Measurements from ENCODE around the gene GPR158.
"Not testable (repeated sequence)": the region's sequence is repeated elsewhere in the genome, so short reads cannot be mapped to it uniquely, and the experiment has no call there.

The GPR158 gene

GRCh38 chr10:25306386-25306785, 131.6 kb downstream of the GPR158 start:
- Histone ChIP-seq H3K4me2 (ENCODE audit: low read length) (no peak overlapping the region), H3K4ac (ENCODE audit: low read depth, low read length) (no peak overlapping the region), H2AFZ (ENCODE audit: insufficient read depth, low read length, poor library complexity) (no peak overlapping the region), H3K18ac (ENCODE audit: low read length) (no peak overlapping the region), H2AK5ac (ENCODE audit: low read length) (no peak overlapping the region), H2BK120ac (ENCODE audit: insufficient read depth, low read length, poor library complexity) (no peak overlapping the region), H3K27me3 (ENCODE audit: insufficient read depth, low read length) (no peaks in the 10 kb centered on the region), H3K4me1 (ENCODE audit: control insufficient read depth in 1 of 2, insufficient read depth in 2 of 2, low read length in 2 of 2) (no peaks in the 10 kb centered on the region), H3K14ac (ENCODE audit: low read length) (no peak overlapping the region), H2BK12ac (ENCODE audit: low read length) (no peak overlapping the region), H3K4me3 (ENCODE audit: low read depth, low read length) (no peak overlapping the region), H3K27ac (ENCODE audit: low read depth, low read length) (no peak overlapping the region), H3K9ac (ENCODE audit: low read length) (no peak overlapping the region), H3K23ac (ENCODE audit: low read length) (no peak overlapping the region), H2BK5ac (ENCODE audit: low read depth, low read length, poor library complexity) (no peak overlapping the region), H3K9me3 (ENCODE audit: insufficient read depth, low read depth, low read length) (no peaks in the 10 kb centered on the region), H3K79me2 (ENCODE audit: control insufficient read depth, insufficient read depth, low read length, poor library complexity) (no peaks in the 10 kb centered on the region), H3K36me3 (ENCODE audit: control insufficient read depth in 1 of 2, insufficient read depth in 2 of 2, low read length in 2 of 2) (no peaks in the 10 kb centered on the region), H4K8ac (ENCODE audit: low read depth, low read length) (no peak overlapping the region), H3K79me1 (ENCODE audit: low read length) (no peaks in the 10 kb centered on the region), H4K91ac (ENCODE audit: low read depth, low read length) (no peak overlapping the region), H4K12ac (ENCODE audit: low read depth, low read length) (no peak overlapping the region)
- WGBS (ENCODE audit: extremely low coverage, insufficient coverage, insufficient read length), result no CpG with 5 or more reads among the region's 1 CpG
- DNase-seq, result no peak

GRCh38 chr10:25308278-25308677, 133.5 kb downstream of the GPR158 start:
- H4K12ac ChIP-seq (ENCODE audit: low read depth, low read length), result no peak overlapping the region
- no peaks in the 10 kb centered on the region for H3K79me1 ChIP-seq (ENCODE audit: low read length)
- H3K18ac ChIP-seq (ENCODE audit: low read length), result no peak overlapping the region
- no peak overlapping the region for H2BK5ac ChIP-seq (ENCODE audit: low read depth, low read length, poor library complexity)
- no peak overlapping the region for H3K9ac ChIP-seq (ENCODE audit: low read length)
- H2BK12ac ChIP-seq (ENCODE audit: low read length), result no peak overlapping the region
- H3K23ac ChIP-seq (ENCODE audit: low read length), result no peak overlapping the region
- no peak overlapping the region for H3K4ac ChIP-seq (ENCODE audit: low read depth, low read length)
- H2AK5ac ChIP-seq (ENCODE audit: low read length), result no peak overlapping the region
- WGBS (ENCODE audit: extremely low coverage, insufficient coverage, insufficient read length), result no CpG with 5 or more reads among the region's 3 CpGs
- H4K91ac ChIP-seq (ENCODE audit: low read depth, low read length), result no peak overlapping the region
- H3K27ac ChIP-seq (ENCODE audit: low read depth, low read length), result no peak overlapping the region
- H3K36me3 ChIP-seq (ENCODE audit: control insufficient read depth in 1 of 2, insufficient read depth in 2 of 2, low read length in 2 of 2), result no peaks in the 10 kb centered on the region
- no peak overlapping the region for H4K8ac ChIP-seq (ENCODE audit: low read depth, low read length)
- no peaks in the 10 kb centered on the region for H3K9me3 ChIP-seq (ENCODE audit: insufficient read depth, low read depth, low read length)
- no peak overlapping the region for H3K4me3 ChIP-seq (ENCODE audit: low read depth, low read length)
- DNase-seq, result no peak
- no peaks in the 10 kb centered on the region for H3K27me3 ChIP-seq (ENCODE audit: insufficient read depth, low read length)
- no peak overlapping the region for H2BK120ac ChIP-seq (ENCODE audit: insufficient read depth, low read length, poor library complexity)
- H3K14ac ChIP-seq (ENCODE audit: low read length), result no peak overlapping the region
- H3K4me2 ChIP-seq (ENCODE audit: low read length), result no peak overlapping the region
- no peaks in the 10 kb centered on the region for H3K79me2 ChIP-seq (ENCODE audit: control insufficient read depth, insufficient read depth, low read length, poor library complexity)
- no peak overlapping the region for H2AFZ ChIP-seq (ENCODE audit: insufficient read depth, low read length, poor library complexity)
- no peaks in the 10 kb centered on the region for H3K4me1 ChIP-seq (ENCODE audit: control insufficient read depth in 1 of 2, insufficient read depth in 2 of 2, low read length in 2 of 2)

GRCh38 chr10:25317596-25318211, 142.9 kb downstream of the GPR158 start:
- H3K36me3 ChIP-seq (ENCODE audit: control insufficient read depth in 1 of 2, insufficient read depth in 2 of 2, low read length in 2 of 2); H4K8ac ChIP-seq (ENCODE audit: low read depth, low read length); H3K79me1 ChIP-seq (ENCODE audit: low read length); H2BK120ac ChIP-seq (ENCODE audit: insufficient read depth, low read length, poor library complexity); H3K4me3 ChIP-seq (ENCODE audit: low read depth, low read length); H3K9me3 ChIP-seq (ENCODE audit: insufficient read depth, low read depth, low read length); H3K14ac ChIP-seq (ENCODE audit: low read length); H2BK12ac ChIP-seq (ENCODE audit: low read length); H2BK5ac ChIP-seq (ENCODE audit: low read depth, low read length, poor library complexity); H2AK5ac ChIP-seq (ENCODE audit: low read length); H3K27ac ChIP-seq (ENCODE audit: low read depth, low read length); H3K79me2 ChIP-seq (ENCODE audit: control insufficient read depth, insufficient read depth, low read length, poor library complexity); H3K18ac ChIP-seq (ENCODE audit: low read length); H4K91ac ChIP-seq (ENCODE audit: low read depth, low read length); H3K23ac ChIP-seq (ENCODE audit: low read length); H3K4me1 ChIP-seq (ENCODE audit: control insufficient read depth in 1 of 2, insufficient read depth in 2 of 2, low read length in 2 of 2); H3K27me3 ChIP-seq (ENCODE audit: insufficient read depth, low read length); H3K9ac ChIP-seq (ENCODE audit: low read length); H4K12ac ChIP-seq (ENCODE audit: low read depth, low read length); H2AFZ ChIP-seq (ENCODE audit: insufficient read depth, low read length, poor library complexity); H3K4ac ChIP-seq (ENCODE audit: low read depth, low read length); H3K4me2 ChIP-seq (ENCODE audit: low read length): not testable (repeated sequence)
- DNase-seq, result peak in 1 of 2 donors; percentile 24
- WGBS (ENCODE audit: extremely low coverage, insufficient coverage, insufficient read length), result no CpG with 5 or more reads among the region's 9 CpGs

- Histone ChIP-seq H4K91ac (ENCODE audit: low read depth, low read length) (no peak overlapping the region), H3K36me3 (ENCODE audit: control insufficient read depth in 1 of 2, insufficient read depth in 2 of 2, low read length in 2 of 2) (no peaks in the 10 kb centered on the region), H2BK12ac (ENCODE audit: low read length) (no peak overlapping the region), H3K79me1 (ENCODE audit: low read length) (no peaks in the 10 kb centered on the region), H4K8ac (ENCODE audit: low read depth, low read length) (no peak overlapping the region), H3K9ac (ENCODE audit: low read length) (no peak overlapping the region), H3K27ac (ENCODE audit: low read depth, low read length) (no peak overlapping the region), H3K4ac (ENCODE audit: low read depth, low read length) (no peak overlapping the region), H3K18ac (ENCODE audit: low read length) (no peak overlapping the region), H2BK5ac (ENCODE audit: low read depth, low read length, poor library complexity) (no peak overlapping the region), H3K4me1 (ENCODE audit: control insufficient read depth in 1 of 2, insufficient read depth in 2 of 2, low read length in 2 of 2) (no peaks in the 10 kb centered on the region), H3K23ac (ENCODE audit: low read length) (no peak overlapping the region), H2BK120ac (ENCODE audit: insufficient read depth, low read length, poor library complexity) (no peak overlapping the region), H3K9me3 (ENCODE audit: insufficient read depth, low read depth, low read length) (no peaks in the 10 kb centered on the region), H3K27me3 (ENCODE audit: insufficient read depth, low read length) (no peaks in the 10 kb centered on the region), H3K4me2 (ENCODE audit: low read length) (no peak overlapping the region), H3K4me3 (ENCODE audit: low read depth, low read length) (no peak overlapping the region), H4K12ac (ENCODE audit: low read depth, low read length) (no peak overlapping the region), H3K79me2 (ENCODE audit: control insufficient read depth, insufficient read depth, low read length, poor library complexity) (no peaks in the 10 kb centered on the region), H3K14ac (ENCODE audit: low read length) (no peak overlapping the region), H2AFZ (ENCODE audit: insufficient read depth, low read length, poor library complexity) (no peak overlapping the region), H2AK5ac (ENCODE audit: low read length) (no peak overlapping the region)
- WGBS (ENCODE audit: extremely low coverage, insufficient coverage, insufficient read length), result no CpG with 5 or more reads among the region's 3 CpGs
- no peak for DNase-seq
Observed at GRCh38 chr10:25327273-25327672, 152.5 kb downstream of the GPR158 start.

All from trophoblast cell (in vitro differentiated cells and primary cell).